Measurements from ENCODE around the gene SV2B.

- TF ChIP-seq CTCF (IDR thresholded peaks at IDR 0.05) (no peak), SMC3 (IDR thresholded peaks at IDR 0.05) (no peak), MAX (IDR thresholded peaks at IDR 0.05) (no peak), MAZ (IDR thresholded peaks at IDR 0.05; ENCODE audit: borderline replicate concordance, low read depth, low read length) (no peak), POLR2A (IDR thresholded peaks at IDR 0.05; ENCODE audit: low read length) (no peak), HOXA7 (CRISPR knock-in tag; IDR thresholded peaks at IDR 0.05) (no peak), ZFP36 (IDR thresholded peaks at IDR 0.05; ENCODE audit: borderline replicate concordance, partially characterized antibody) (no peak), RNF2 (IDR thresholded peaks at IDR 0.05; ENCODE audit: borderline replicate concordance, low read depth) (no peak), EHMT2 (IDR thresholded peaks at IDR 0.05; ENCODE audit: low read depth) (no peak)
- TF ChIP-seq, protein P1, sequence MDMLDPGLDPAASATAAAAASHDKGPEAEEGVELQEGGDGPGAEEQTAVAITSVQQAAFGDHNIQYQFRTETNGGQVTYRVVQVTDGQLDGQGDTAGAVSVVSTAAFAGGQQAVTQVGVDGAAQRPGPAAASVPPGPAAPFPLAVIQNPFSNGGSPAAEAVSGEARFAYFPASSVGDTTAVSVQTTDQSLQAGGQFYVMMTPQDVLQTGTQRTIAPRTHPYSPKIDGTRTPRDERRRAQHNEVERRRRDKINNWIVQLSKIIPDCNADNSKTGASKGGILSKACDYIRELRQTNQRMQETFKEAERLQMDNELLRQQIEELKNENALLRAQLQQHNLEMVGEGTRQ (IDR thresholded peaks at IDR 0.05) = no peak
Measured at GRCh38 chr15:91124132-91124531, 24.1 kb downstream of the SV2B start.
